Measurements from ENCODE around the gene BOLA1.

Gene BOLA1

GRCh38 chr1:149887456-149888246 is 11.7 kb upstream of the BOLA1 start:
- DNase-seq: peak; percentile 97

- peak; percentile 83 for DNase-seq
Observed at GRCh38 chr1:149888247-149888998, 10.9 kb upstream of the BOLA1 start.

DNA sequence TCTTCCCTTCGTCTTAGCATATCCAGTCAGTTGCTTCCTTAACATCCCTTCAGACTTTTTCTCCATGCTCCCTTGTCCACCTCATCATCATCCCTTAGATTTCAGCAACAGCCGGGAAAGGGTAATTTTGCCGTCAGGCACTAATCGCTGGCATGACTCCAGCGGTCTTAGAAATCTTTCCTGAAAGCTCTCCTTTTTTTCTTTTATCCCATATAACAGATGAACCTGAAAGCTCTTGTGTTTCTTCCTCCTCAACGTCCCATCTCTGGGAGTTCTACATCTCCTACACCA is 10.4 kb upstream of the BOLA1 start:
- no peak for DNase-seq

GRCh38 chr1:149896575-149896974 is 2.8 kb upstream of the BOLA1 start:
- no peak for DNase-seq

- no peak for DNase-seq
Observed at GRCh38 chr1:149903836-149904491, 4.6 kb downstream of the BOLA1 start.

DNA sequence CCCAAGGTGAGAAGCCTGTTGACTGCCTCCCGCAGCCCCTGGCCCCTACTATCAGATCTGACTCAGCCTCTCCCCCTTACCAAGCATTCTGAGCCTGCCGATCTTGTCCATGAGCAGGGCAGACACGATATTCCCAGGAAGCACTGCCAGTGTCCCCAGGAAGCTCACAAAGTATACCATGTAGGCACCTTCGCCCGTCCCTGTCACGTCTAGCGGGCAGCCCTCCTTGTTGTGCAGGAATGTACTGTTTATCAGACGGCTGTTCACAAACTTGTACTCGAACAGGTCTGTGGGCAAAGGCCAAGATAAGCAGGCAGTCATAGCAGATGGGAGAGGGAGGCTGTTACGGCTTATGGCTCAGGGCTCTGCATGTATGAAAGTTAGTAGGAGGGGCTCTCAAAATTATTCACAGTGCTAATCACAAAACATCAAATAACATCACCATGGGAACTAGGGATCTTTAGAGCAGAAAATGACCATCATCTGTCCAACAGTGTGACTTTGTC is 7.3 kb downstream of the BOLA1 start:
- no peak for DNase-seq

- DNase-seq: no peak
Observed at GRCh38 chr1:149914545-149914944, 15.2 kb downstream of the BOLA1 start.

DNA sequence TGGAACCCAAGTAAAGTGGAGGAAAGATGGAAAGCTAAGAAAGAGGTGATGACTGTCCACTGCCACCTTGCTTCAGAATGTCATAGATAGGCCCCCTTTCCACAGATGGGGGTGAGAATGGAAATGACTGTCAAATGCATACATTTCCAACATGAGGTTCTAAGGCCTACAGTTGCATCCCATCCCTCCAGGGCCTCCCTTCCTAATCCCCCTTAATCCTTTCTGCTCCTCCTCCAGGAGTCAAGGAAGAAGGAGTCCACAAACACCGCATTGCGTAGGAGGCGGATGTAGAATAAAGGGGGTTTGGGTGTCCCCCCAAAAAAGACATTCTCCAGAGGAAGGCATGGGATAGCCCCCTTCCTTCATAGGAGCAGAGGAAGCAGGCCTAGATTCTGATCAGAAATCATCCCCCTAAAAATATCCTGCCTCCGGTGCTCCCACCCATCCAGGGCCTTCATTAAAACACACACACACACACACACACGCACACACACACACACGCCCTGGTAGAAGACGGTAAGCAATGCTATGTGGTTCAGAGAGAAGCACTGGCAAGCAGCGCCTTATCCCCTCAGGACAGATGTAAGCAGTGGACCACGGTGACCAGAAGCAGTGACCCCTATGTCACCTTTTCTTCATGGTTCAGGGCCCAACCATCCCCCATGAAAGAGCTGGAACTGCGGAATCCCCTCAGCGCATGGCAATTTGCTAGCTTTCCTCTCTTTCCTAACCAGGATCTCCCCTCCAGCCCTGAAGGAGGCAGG is 16.2 kb downstream of the BOLA1 start:
- DNase-seq: no peak

- DNase-seq: no peak
Observed at GRCh38 chr1:149916193-149916897, 17.0 kb downstream of the BOLA1 start.

- no peak for DNase-seq
Observed at GRCh38 chr1:149916898-149917252, 17.5 kb downstream of the BOLA1 start.

- peak; percentile 22 for DNase-seq
Observed at GRCh38 chr1:149917571-149918144, 18.3 kb downstream of the BOLA1 start, which contains the start of gene SV2A. Gene SV2A (minus strand): TSS chr1:149917844. CDS start chr1:149913840, 4,004 bp downstream.

- no peak for DNase-seq
Observed at GRCh38 chr1:149923626-149924025, 24.3 kb downstream of the BOLA1 start.

- DNase-seq: no peak
Observed at GRCh38 chr1:149925345-149925744, 26.0 kb downstream of the BOLA1 start.

DNA sequence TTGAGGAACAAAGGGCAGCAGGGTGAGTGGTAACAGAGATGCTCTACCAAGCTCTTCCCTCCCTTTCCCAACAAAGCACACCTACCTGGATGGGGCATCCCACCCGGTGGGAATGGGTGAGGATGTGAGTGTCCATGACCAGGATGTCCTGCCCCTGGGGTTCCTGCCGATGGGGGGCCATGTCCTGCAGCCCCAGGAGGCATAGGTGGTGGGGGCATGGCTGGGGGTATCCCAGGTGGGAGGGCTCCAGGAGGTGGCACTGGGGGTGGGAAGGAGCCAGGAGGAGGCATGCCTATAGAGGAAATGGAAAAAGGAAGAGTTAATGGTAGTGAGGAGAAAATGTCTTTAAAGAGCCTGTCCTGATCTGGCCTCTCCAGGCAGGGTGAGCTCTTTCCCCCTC is 26.4 kb downstream of the BOLA1 start:
- no peak for DNase-seq

- DNase-seq: no peak
Observed at GRCh38 chr1:149926296-149926695, 26.9 kb downstream of the BOLA1 start.

DNA sequence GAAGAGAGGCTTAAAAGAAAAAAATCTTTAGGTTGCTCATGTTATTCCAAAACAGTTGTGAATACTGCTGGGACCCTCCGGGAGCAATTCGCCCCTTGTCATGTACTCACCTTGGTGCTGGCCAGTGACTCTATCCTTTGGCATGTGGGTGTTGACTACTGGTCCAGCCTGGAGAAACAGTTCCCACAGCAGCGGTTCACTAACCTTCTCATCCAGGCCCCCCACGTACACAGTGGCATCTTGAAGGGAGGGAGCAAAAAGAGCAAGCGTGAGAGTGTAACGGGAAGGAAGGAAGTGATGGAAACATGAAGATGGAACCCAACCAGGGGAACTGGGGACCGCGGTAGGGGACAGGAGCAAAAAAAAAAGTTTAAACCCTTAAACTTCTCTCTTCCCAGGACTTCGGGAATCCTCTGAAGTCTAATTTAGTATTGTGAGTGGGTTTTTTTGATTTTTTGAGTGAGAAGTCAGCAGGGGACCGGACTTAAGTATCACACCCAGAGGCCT is 27.7 kb downstream of the BOLA1 start:
- DNase-seq: no peak

DNA sequence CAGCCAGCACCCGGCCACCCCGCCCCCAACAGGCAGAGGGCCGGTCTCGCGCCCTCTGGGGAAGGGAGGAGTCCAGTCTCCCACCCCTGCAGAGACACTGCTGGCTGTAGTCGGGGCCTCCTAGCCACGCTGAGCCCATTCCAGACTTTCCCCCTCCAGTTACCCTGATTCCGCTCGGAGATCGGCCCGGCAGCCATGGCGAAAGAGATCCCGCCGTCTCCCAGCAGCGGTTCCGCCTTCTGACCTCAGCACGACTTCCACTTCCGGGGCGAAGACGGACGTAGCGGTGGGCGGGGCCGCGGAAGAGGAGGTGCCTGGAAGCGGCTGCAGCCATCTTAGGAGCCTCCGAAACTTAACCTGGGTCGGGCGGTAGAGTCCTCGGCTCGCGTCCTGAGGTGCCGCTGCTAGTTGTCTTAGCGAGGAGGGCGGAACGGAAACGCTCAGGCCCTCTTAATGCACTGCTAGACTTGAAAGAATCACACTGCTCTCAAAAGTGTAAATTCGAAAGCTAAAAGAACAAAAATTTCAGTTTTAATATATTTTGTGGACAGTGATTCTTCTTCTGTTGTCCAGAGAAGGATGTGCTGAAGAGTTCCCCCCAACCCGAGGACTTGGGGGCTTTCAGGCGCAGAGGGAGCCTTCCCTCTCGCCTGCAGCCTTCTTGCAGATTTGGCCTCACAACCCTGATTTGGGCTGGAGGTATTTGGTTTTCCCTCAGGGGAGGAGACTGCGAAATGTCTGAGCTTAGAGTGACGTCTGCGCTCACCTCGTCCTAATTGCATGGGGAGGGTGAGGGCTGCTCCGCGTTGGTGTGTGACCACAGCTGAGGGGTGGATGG is 28.4 kb downstream of the BOLA1 start, which contains the start of gene SF3B4:
TSS of gene SF3B4 (minus strand) at position 241 of the 838 bp plus-strand sequence. CDS start at position 197, 44 bp downstream.
- DNase-seq: peak; percentile 94

DNA sequence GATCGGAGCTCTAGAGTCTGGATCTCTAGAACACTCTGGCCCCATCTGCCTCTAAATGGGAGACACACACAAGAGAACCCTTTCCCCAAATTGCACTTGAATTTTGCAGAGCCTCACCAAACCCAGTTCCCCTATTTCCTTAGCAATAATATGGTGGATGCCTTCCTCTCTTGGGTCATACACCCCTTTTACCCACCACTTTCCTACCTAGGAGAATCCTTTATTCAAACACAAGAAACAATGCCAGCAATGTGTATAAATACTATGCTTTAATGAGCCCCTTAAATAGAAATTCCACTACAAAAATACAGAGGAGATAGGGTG is 29.0 kb downstream of the BOLA1 start:
- DNase-seq: no peak

DNA sequence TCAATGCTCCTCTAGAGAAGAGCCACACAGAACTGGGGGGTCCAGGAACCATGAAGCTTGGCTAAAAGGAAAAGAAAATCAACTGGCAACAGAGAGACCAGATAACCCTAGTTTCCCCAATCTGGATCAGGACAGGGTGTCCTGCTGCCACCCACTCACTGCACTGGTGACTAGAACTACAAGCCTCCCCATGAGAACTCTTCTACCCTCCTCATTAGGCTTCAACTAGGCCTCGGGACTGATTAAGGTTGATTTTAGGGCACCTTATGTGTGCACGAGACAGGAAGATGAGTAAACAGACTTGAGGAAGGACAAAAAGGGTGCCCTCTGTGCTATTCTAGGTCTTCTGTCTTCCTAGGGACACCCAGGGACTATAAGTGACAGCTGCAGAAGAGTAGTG is 30.5 kb downstream of the BOLA1 start:
- DNase-seq: no peak

DNA sequence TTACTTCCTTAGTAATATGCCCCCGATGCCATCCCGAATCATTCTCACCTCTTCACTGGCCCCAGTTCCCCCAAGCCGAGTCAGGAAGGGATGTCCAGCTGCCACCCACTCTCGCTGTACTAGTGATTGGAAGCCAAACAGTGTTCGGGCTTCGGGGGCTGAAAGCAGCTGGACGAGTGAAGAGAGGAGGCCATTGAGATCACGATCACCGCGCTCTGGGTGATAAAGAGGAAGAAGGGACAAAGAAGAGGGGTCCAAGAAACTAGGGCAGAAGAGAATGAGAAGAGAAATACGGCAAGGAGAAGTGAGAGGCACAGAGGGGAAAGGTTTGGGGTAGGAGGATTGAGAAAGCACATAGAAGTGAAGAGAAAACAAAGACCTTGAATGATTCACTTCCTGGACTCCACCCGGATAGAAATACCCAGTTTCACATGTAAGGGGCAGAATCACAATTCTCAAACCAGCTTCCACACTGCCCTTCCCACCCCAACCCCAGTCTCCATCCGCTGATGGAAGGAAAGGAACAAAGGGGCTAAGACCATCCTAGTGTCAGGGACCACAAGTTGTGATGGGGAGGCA is 31.9 kb downstream of the BOLA1 start:
- no peak for DNase-seq

Data from CD4-positive, alpha-beta T cell treated with Interleukin-4 for 4 hours (primary cell).